DMS53 treated with DMSO at 0.1 percent for 48 hours (cell line): ENCODE measurements around the gene USP22.

Experiments used
- DNase-seq: peaks from one replicate; lab custom pipeline; 2025; ENCODE audit not compliant: unreplicated experiment; lab: John Stamatoyannopoulos, UW

The USP22 gene

GRCh38 chr17:21049457-21049856, 6.6 kb upstream of the USP22 start:
- DNase-seq = no peak

- no peak for DNase-seq
Measured at GRCh38 chr17:21046216-21046615, 3.4 kb upstream of the USP22 start.

- no peak for DNase-seq
Measured at GRCh38 chr17:21044971-21045370, 2.2 kb upstream of the USP22 start.

- peak; percentile 89 for DNase-seq
Measured at GRCh38 chr17:21043296-21044232, 753 bp upstream of the USP22 start.

GRCh38 chr17:21041741-21042457, 912 bp downstream of the USP22 start:
- DNase-seq = no peak

- DNase-seq = no peak
Measured at GRCh38 chr17:21039839-21040575, 2.8 kb downstream of the USP22 start.

- DNase-seq = no peak
Measured at GRCh38 chr17:21037117-21037803, 5.6 kb downstream of the USP22 start.

GRCh38 chr17:21036361-21036881, 6.4 kb downstream of the USP22 start:
- no peak for DNase-seq

GRCh38 chr17:21035406-21035805, 7.4 kb downstream of the USP22 start:
- DNase-seq = no peak

- no peak for DNase-seq
Measured at GRCh38 chr17:21034340-21035235, 8.2 kb downstream of the USP22 start.

- DNase-seq = no peak
Measured at GRCh38 chr17:21033350-21033749, 9.5 kb downstream of the USP22 start.

- no peak for DNase-seq
Measured at GRCh38 chr17:21031756-21032396, 10.9 kb downstream of the USP22 start.

GRCh38 chr17:21030375-21030774, 12.4 kb downstream of the USP22 start:
- no peak for DNase-seq

GRCh38 chr17:21029515-21029914, 13.3 kb downstream of the USP22 start:
- DNase-seq = no peak

GRCh38 chr17:21029036-21029435, 13.8 kb downstream of the USP22 start:
- DNase-seq = no peak

GRCh38 chr17:21028192-21028591, 14.6 kb downstream of the USP22 start:
- DNase-seq = no peak

- DNase-seq = no peak
Measured at GRCh38 chr17:21027031-21027430, 15.8 kb downstream of the USP22 start.

GRCh38 chr17:21025451-21025850, 17.4 kb downstream of the USP22 start:
- no peak for DNase-seq

- no peak for DNase-seq
Measured at GRCh38 chr17:21024024-21024423, 18.8 kb downstream of the USP22 start.
